Amniotic stem cell (primary cell): Measurements from ENCODE around the gene PFDN1.
"Not testable (repeated sequence)": the region's sequence is repeated elsewhere in the genome, so short reads cannot be mapped to it uniquely, and the experiment has no call there.

Source experiments
- DNase-seq: peaks from one replicate; lab custom pipeline; 2025; lab: John Stamatoyannopoulos, UW

PFDN1 gene

GRCh38 chr5:140213370-140213983 is 89.4 kb downstream of the PFDN1 start:
- no peak for DNase-seq

- no peak for DNase-seq
Measured at GRCh38 chr5:140208065-140208464, 94.8 kb downstream of the PFDN1 start.

- no peak for DNase-seq
Measured at GRCh38 chr5:140207250-140207964, 95.5 kb downstream of the PFDN1 start.

GRCh38 chr5:140205952-140206351 is 96.9 kb downstream of the PFDN1 start:
- no peak for DNase-seq

GRCh38 chr5:140205216-140205615 is 97.7 kb downstream of the PFDN1 start:
- DNase-seq: no peak

- DNase-seq: no peak
Measured at GRCh38 chr5:140202610-140203009, 100.3 kb downstream of the PFDN1 start.

- DNase-seq: no peak
Measured at GRCh38 chr5:140202078-140202477, 100.8 kb downstream of the PFDN1 start.

GRCh38 chr5:140198915-140199314 is 104.0 kb downstream of the PFDN1 start:
- not testable (repeated sequence) for DNase-seq

GRCh38 chr5:140197023-140197422 is 105.9 kb downstream of the PFDN1 start:
- no peak for DNase-seq

GRCh38 chr5:140196115-140196814 is 106.6 kb downstream of the PFDN1 start:
- DNase-seq: no peak
